Limb (tissue), 2 donors: Measurements from ENCODE around the gene PINK1.
A peak's percentile ranks its signal among the peaks of the same experiment; 100 is the strongest.
"Not testable (repeated sequence)": the region's sequence is repeated elsewhere in the genome, so short reads cannot be mapped to it uniquely, and the experiment has no call there.

Experiments
- DNase-seq, 2 donors: peaks; one replicate each; pipeline ENCODE4 v3.0.0-alpha.2; 2016; ENCODE audit errors: extremely low spot score in 2 of 2

The PINK1 gene

GRCh38 chr1:20644416-20644815 is 11.2 kb downstream of the PINK1 start:
- DNase-seq = no peak

GRCh38 chr1:20645414-20645813 is 12.2 kb downstream of the PINK1 start:
- no peak for DNase-seq

- DNase-seq = no peak
Measured at GRCh38 chr1:20648438-20648837, 15.2 kb downstream of the PINK1 start.

- no peak for DNase-seq
Measured at GRCh38 chr1:20648946-20649345, 15.7 kb downstream of the PINK1 start.

- no peak for DNase-seq
Measured at GRCh38 chr1:20652300-20652699, 19.0 kb downstream of the PINK1 start.

GRCh38 chr1:20654104-20654690 is 20.9 kb downstream of the PINK1 start:
- DNase-seq = no peak

GRCh38 chr1:20657024-20657423 is 23.8 kb downstream of the PINK1 start:
- no peak for DNase-seq

- no peak for DNase-seq
Measured at GRCh38 chr1:20658166-20658915, 25.1 kb downstream of the PINK1 start.

- DNase-seq = no peak
Measured at GRCh38 chr1:20660363-20660762, 27.1 kb downstream of the PINK1 start.

- no peak for DNase-seq
Measured at GRCh38 chr1:20660847-20661206, 27.6 kb downstream of the PINK1 start.

GRCh38 chr1:20661207-20662109 is 28.2 kb downstream of the PINK1 start, which contains the start of gene DDOST:
TSS of gene DDOST (minus strand) at chr1:20661369. CDS start at chr1:20661350, 19 bp downstream.
- DNase-seq = peak; percentile 96 to 97

GRCh38 chr1:20662110-20662475 is 28.8 kb downstream of the PINK1 start:
- DNase-seq = no peak

- DNase-seq = no peak
Measured at GRCh38 chr1:20663365-20663764, 30.1 kb downstream of the PINK1 start.

GRCh38 chr1:20663969-20664715 is 30.9 kb downstream of the PINK1 start:
- no peak for DNase-seq

GRCh38 chr1:20665726-20666125 is 32.5 kb downstream of the PINK1 start:
- DNase-seq = no peak

GRCh38 chr1:20666146-20666545 is 32.9 kb downstream of the PINK1 start:
- no peak for DNase-seq

- no peak for DNase-seq
Measured at GRCh38 chr1:20666804-20667203, 33.5 kb downstream of the PINK1 start.

GRCh38 chr1:20668581-20668980 is 35.3 kb downstream of the PINK1 start:
- no peak for DNase-seq

GRCh38 chr1:20670936-20671335 is 37.7 kb downstream of the PINK1 start:
- no peak for DNase-seq

- no peak for DNase-seq
Measured at GRCh38 chr1:20672265-20672632, 39.0 kb downstream of the PINK1 start.

- not testable (repeated sequence) for DNase-seq
Measured at GRCh38 chr1:20673626-20674025, 40.4 kb downstream of the PINK1 start.

- no peak for DNase-seq
Measured at GRCh38 chr1:20678599-20678998, 45.3 kb downstream of the PINK1 start.
